BLaER1 (cell line): ENCODE results near the gene PKIB.

Experiments
- H3K27ac ChIP-seq: shearing (Covaris generic); formaldehyde crosslinking; 2 replicates; pipeline ENCODE4 v1.8.1; 2022
- H3K27me3 ChIP-seq: shearing (Covaris generic); formaldehyde crosslinking; 2 replicates; pipeline ENCODE4 v1.8.1; 2022
- H3K36me3 ChIP-seq: shearing (Covaris generic); formaldehyde crosslinking; 2 replicates; pipeline ENCODE4 v1.8.1; 2022
- H3K4me1 ChIP-seq: shearing (Covaris generic); formaldehyde crosslinking; 2 replicates; pipeline ENCODE4 v1.8.1; 2022
- H3K4me2 ChIP-seq: shearing (Covaris generic); formaldehyde crosslinking; 2 replicates; pipeline ENCODE4 v1.8.1; 2022
- H3K4me3 ChIP-seq: shearing (Covaris generic); formaldehyde crosslinking; 2 replicates; pipeline ENCODE4 v1.8.1; 2022
- H3K9ac ChIP-seq: shearing (Covaris generic); formaldehyde crosslinking; 2 replicates; pipeline ENCODE4 v1.8.1; 2022
- H3K9me3 ChIP-seq: shearing (Covaris generic); formaldehyde crosslinking; 2 replicates; pipeline ENCODE4 v1.8.1; 2022
- H4K20me1 ChIP-seq: shearing (Covaris generic); formaldehyde crosslinking; 2 replicates; pipeline ENCODE4 v1.8.1; 2022
- Cebpa-rat ChIP-seq: shearing (Covaris generic); IDR thresholded peaks from 2 replicates; pipeline ENCODE4 v1.8.1; 2022

PKIB gene

GRCh38 chr6:122645256-122645655 is 35.1 kb downstream of the PKIB start:
- H3K4me3 ChIP-seq, result no peak overlapping the region

GRCh38 chr6:122647765-122648164 is 37.6 kb downstream of the PKIB start:
- Histone ChIP-seq H3K9me3 (no peaks in the 10 kb centered on the region), H4K20me1 (no peaks in the 10 kb centered on the region), H3K27me3 (no peaks in the 10 kb centered on the region), H3K4me3 (no peak overlapping the region), H3K4me1 (no peaks in the 10 kb centered on the region), H3K4me2 (no peak overlapping the region), H3K9ac (no peak overlapping the region), H3K27ac (no peak overlapping the region), H3K36me3 (no peaks in the 10 kb centered on the region)
- no peak for TF ChIP-seq Cebpa-rat

More at GRCh38 chr6:122645256-122645655, 35.1 kb downstream of the PKIB start:
- no peak for TF ChIP-seq Cebpa-rat
- H3K36me3 ChIP-seq, result no peaks in the 10 kb centered on the region
- no peak overlapping the region for H3K9ac ChIP-seq
- no peak overlapping the region for H3K27ac ChIP-seq
- H3K27me3 ChIP-seq, result no peaks in the 10 kb centered on the region
- no peaks in the 10 kb centered on the region for H3K9me3 ChIP-seq
- H3K4me2 ChIP-seq, result no peak overlapping the region
- H4K20me1 ChIP-seq, result no peaks in the 10 kb centered on the region
- H3K4me1 ChIP-seq, result no peaks in the 10 kb centered on the region

GRCh38 chr6:122648726-122649125 is 38.5 kb downstream of the PKIB start:
- no peaks in the 10 kb centered on the region for H3K9me3 ChIP-seq
- no peak overlapping the region for H3K4me3 ChIP-seq
- H4K20me1 ChIP-seq, result no peaks in the 10 kb centered on the region
- no peak overlapping the region for H3K9ac ChIP-seq
- H3K27ac ChIP-seq, result no peak overlapping the region
- no peaks in the 10 kb centered on the region for H3K36me3 ChIP-seq
- no peaks in the 10 kb centered on the region for H3K4me1 ChIP-seq
- H3K27me3 ChIP-seq, result no peaks in the 10 kb centered on the region
- no peak overlapping the region for H3K4me2 ChIP-seq
- TF ChIP-seq Cebpa-rat, result no peak

- Histone ChIP-seq H3K4me1 (no peaks in the 10 kb centered on the region), H4K20me1 (no peaks in the 10 kb centered on the region)
These were observed 39.5 kb downstream of the PKIB start for GRCh38 chr6:122649701-122650100.

GRCh38 chr6:122650403-122650802 is 40.2 kb downstream of the PKIB start:
- no peak for TF ChIP-seq Cebpa-rat
- H3K4me3 ChIP-seq, result no peak overlapping the region
- no peaks in the 10 kb centered on the region for H4K20me1 ChIP-seq
- H3K4me2 ChIP-seq, result no peak overlapping the region
- H3K9ac ChIP-seq, result no peak overlapping the region
- no peaks in the 10 kb centered on the region for H3K9me3 ChIP-seq
- no peaks in the 10 kb centered on the region for H3K4me1 ChIP-seq
- no peaks in the 10 kb centered on the region for H3K36me3 ChIP-seq
- H3K27me3 ChIP-seq, result no peaks in the 10 kb centered on the region
- no peak overlapping the region for H3K27ac ChIP-seq

More at GRCh38 chr6:122649701-122650100, 39.5 kb downstream of the PKIB start:
- Histone ChIP-seq H3K27ac (no peak overlapping the region), H3K9ac (no peak overlapping the region), H3K9me3 (no peaks in the 10 kb centered on the region), H3K4me2 (no peak overlapping the region), H3K27me3 (no peaks in the 10 kb centered on the region), H3K4me3 (no peak overlapping the region), H3K36me3 (no peaks in the 10 kb centered on the region)
- no peak for TF ChIP-seq Cebpa-rat

- Histone ChIP-seq H4K20me1 (no peaks in the 10 kb centered on the region), H3K4me2 (no peak overlapping the region), H3K36me3 (no peaks in the 10 kb centered on the region), H3K4me1 (no peaks in the 10 kb centered on the region), H3K27ac (no peak overlapping the region), H3K9me3 (no peaks in the 10 kb centered on the region), H3K27me3 (no peaks in the 10 kb centered on the region), H3K4me3 (no peak overlapping the region), H3K9ac (no peak overlapping the region)
- no peak for TF ChIP-seq Cebpa-rat
These were observed 40.8 kb downstream of the PKIB start for GRCh38 chr6:122651031-122651430.

GRCh38 chr6:122651604-122652003 is 41.4 kb downstream of the PKIB start:
- H3K4me3 ChIP-seq, result no peak overlapping the region

GRCh38 chr6:122652431-122652830 is 42.2 kb downstream of the PKIB start:
- Histone ChIP-seq H3K27me3 (no peaks in the 10 kb centered on the region), H3K4me1 (no peaks in the 10 kb centered on the region), H3K27ac (no peak overlapping the region), H3K4me2 (no peak overlapping the region), H3K36me3 (no peaks in the 10 kb centered on the region), H4K20me1 (no peaks in the 10 kb centered on the region), H3K9me3 (no peaks in the 10 kb centered on the region), H3K9ac (no peak overlapping the region), H3K4me3 (no peak overlapping the region)
- TF ChIP-seq Cebpa-rat, result no peak

More at GRCh38 chr6:122651604-122652003, 41.4 kb downstream of the PKIB start:
- Histone ChIP-seq H3K4me1 (no peaks in the 10 kb centered on the region), H4K20me1 (no peaks in the 10 kb centered on the region), H3K9ac (no peak overlapping the region), H3K9me3 (no peaks in the 10 kb centered on the region), H3K27me3 (no peaks in the 10 kb centered on the region), H3K27ac (no peak overlapping the region), H3K4me2 (no peak overlapping the region), H3K36me3 (no peaks in the 10 kb centered on the region)
- TF ChIP-seq Cebpa-rat, result no peak

- Histone ChIP-seq H3K9me3 (no peaks in the 10 kb centered on the region), H3K9ac (no peak overlapping the region), H3K27ac (no peak overlapping the region), H4K20me1 (no peaks in the 10 kb centered on the region), H3K4me2 (no peak overlapping the region), H3K4me1 (no peaks in the 10 kb centered on the region), H3K4me3 (no peak overlapping the region), H3K36me3 (no peaks in the 10 kb centered on the region), H3K27me3 (no peaks in the 10 kb centered on the region)
- no peak for TF ChIP-seq Cebpa-rat
These were observed 42.9 kb downstream of the PKIB start for GRCh38 chr6:122653094-122653493.

GRCh38 chr6:122654012-122654411 is 43.8 kb downstream of the PKIB start:
- TF ChIP-seq Cebpa-rat, result no peak
- H3K27ac ChIP-seq, result no peak overlapping the region
- H3K36me3 ChIP-seq, result no peaks in the 10 kb centered on the region
- H3K4me3 ChIP-seq, result no peak overlapping the region
- no peak overlapping the region for H3K4me2 ChIP-seq
- no peaks in the 10 kb centered on the region for H3K4me1 ChIP-seq
- no peak overlapping the region for H3K9ac ChIP-seq
- no peaks in the 10 kb centered on the region for H4K20me1 ChIP-seq
- no peaks in the 10 kb centered on the region for H3K27me3 ChIP-seq
- no peaks in the 10 kb centered on the region for H3K9me3 ChIP-seq

GRCh38 chr6:122657601-122658000 is 47.4 kb downstream of the PKIB start:
- Histone ChIP-seq H3K4me1 (no peaks in the 10 kb centered on the region), H3K27me3 (no peaks in the 10 kb centered on the region), H4K20me1 (no peaks in the 10 kb centered on the region), H3K27ac (no peak overlapping the region), H3K4me3 (no peak overlapping the region), H3K9ac (no peak overlapping the region), H3K36me3 (no peaks in the 10 kb centered on the region), H3K4me2 (no peak overlapping the region), H3K9me3 (no peaks in the 10 kb centered on the region)
- TF ChIP-seq Cebpa-rat, result no peak
